ENCODE measurements around the gene RNH1. TPM values are rescaled to one million over a fixed set of nuclear protein-coding genes. Genes with fewer than 3 reads are reported as not detected.

Gene RNH1
- total RNA-seq, 1 experiment from 2014 or later: 59.0 TPM

- Mint-ChIP-seq H3K4me1 (peaks cover 10% of the 10 kb centered on the region), H3K4me3 (no peak overlapping the region), H3K36me3 (peaks cover 37% of the 10 kb centered on the region), H3K9me3 (peaks cover 12% of the 10 kb centered on the region), H3K27me3 (ENCODE audit: low read depth) (peaks cover 2% of the 10 kb centered on the region; the same call in 1 of the 2 replicates), H3K27ac (no peak overlapping the region)
- DNase-seq (ENCODE audit: low spot score) (no peak), ATAC-seq (no peak)
- no peak for TF ChIP-seq CBFB (CRISPR knock-in tag; IDR thresholded peaks at IDR 0.05; ENCODE audit: low read depth)
- no peak for TF ChIP-seq ZMAT4 (CRISPR knock-in tag; IDR thresholded peaks at IDR 0.05)
- POLR2A ChIA-PET: no interaction called here
- CTCF ChIA-PET: no interaction called here
Observed at GRCh38 chr11:501683-502287, 5.3 kb downstream of the RNH1 start.

GRCh38 chr11:501001-501682 is 5.9 kb downstream of the RNH1 start:
- peak overlapping the region; percentile 72 for H3K27ac Mint-ChIP-seq
- no peak overlapping the region for H3K4me3 Mint-ChIP-seq
- no peak for ATAC-seq
- peaks cover 43% of the 10 kb centered on the region for H3K36me3 Mint-ChIP-seq
- peaks cover 2% of the 10 kb centered on the region; the same call in 1 of the 2 replicates for H3K27me3 Mint-ChIP-seq (ENCODE audit: low read depth)
- DNase-seq (ENCODE audit: low spot score): no peak
- H3K9me3 Mint-ChIP-seq: peaks cover 14% of the 10 kb centered on the region
- POLR2A ChIA-PET: no interaction called here
- peaks cover 10% of the 10 kb centered on the region for H3K4me1 Mint-ChIP-seq
- TF ChIP-seq ZBTB43 (CRISPR knock-in tag; IDR thresholded peaks at IDR 0.05) (no peak), JAZF1 (CRISPR knock-in tag; IDR thresholded peaks at IDR 0.05) (no peak), ESRRA (CRISPR knock-in tag; IDR thresholded peaks at IDR 0.05; ENCODE audit: borderline replicate concordance) (no peak), ZNF423 (CRISPR knock-in tag; IDR thresholded peaks at IDR 0.05) (no peak), STAT6 (CRISPR knock-in tag; conservative IDR thresholded peaks at IDR 0.05; ENCODE audit: low read depth) (no peak), ATF3 (CRISPR knock-in tag; conservative IDR thresholded peaks at IDR 0.05) (no peak), OVOL2 (CRISPR knock-in tag; IDR thresholded peaks at IDR 0.05; ENCODE audit: borderline replicate concordance) (no peak), FOXP1 (CRISPR knock-in tag; IDR thresholded peaks at IDR 0.05; ENCODE audit: borderline replicate concordance) (no peak)
- TF ChIP-seq, protein P1, sequence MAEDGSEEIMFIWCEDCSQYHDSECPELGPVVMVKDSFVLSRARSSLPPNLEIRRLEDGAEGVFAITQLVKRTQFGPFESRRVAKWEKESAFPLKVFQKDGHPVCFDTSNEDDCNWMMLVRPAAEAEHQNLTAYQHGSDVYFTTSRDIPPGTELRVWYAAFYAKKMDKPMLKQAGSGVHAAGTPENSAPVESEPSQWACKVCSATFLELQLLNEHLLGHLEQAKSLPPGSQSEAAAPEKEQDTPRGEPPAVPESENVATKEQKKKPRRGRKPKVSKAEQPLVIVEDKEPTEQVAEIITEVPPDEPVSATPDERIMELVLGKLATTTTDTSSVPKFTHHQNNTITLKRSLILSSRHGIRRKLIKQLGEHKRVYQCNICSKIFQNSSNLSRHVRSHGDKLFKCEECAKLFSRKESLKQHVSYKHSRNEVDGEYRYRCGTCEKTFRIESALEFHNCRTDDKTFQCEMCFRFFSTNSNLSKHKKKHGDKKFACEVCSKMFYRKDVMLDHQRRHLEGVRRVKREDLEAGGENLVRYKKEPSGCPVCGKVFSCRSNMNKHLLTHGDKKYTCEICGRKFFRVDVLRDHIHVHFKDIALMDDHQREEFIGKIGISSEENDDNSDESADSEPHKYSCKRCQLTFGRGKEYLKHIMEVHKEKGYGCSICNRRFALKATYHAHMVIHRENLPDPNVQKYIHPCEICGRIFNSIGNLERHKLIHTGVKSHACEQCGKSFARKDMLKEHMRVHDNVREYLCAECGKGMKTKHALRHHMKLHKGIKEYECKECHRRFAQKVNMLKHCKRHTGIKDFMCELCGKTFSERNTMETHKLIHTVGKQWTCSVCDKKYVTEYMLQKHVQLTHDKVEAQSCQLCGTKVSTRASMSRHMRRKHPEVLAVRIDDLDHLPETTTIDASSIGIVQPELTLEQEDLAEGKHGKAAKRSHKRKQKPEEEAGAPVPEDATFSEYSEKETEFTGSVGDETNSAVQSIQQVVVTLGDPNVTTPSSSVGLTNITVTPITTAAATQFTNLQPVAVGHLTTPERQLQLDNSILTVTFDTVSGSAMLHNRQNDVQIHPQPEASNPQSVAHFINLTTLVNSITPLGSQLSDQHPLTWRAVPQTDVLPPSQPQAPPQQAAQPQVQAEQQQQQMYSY (CRISPR knock-in tag; IDR thresholded peaks at IDR 0.05): no peak
- CTCF ChIA-PET: no interaction called here
